ENCODE results near the gene DNAH12.

DNA sequence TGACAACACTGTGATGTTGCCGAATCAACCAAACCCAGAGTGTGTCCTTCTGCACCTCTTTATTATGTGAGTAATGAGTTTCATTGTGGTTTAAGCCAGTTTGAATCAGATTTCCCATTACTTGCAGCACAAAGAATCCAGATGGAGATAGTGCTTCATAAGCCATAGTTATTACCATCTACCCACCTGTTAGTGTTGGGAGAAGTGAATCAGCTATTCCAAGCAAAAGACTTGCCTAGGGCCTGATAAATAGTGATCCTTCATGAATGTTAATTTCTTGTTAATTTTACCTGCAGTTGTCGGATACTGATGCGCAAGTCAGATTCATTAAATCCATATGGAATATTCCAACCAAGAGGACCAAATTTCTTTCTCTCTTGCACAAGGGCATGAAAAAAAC lies 229.9 kb downstream of the DNAH12 start:
- TF ChIP-seq, protein P1, sequence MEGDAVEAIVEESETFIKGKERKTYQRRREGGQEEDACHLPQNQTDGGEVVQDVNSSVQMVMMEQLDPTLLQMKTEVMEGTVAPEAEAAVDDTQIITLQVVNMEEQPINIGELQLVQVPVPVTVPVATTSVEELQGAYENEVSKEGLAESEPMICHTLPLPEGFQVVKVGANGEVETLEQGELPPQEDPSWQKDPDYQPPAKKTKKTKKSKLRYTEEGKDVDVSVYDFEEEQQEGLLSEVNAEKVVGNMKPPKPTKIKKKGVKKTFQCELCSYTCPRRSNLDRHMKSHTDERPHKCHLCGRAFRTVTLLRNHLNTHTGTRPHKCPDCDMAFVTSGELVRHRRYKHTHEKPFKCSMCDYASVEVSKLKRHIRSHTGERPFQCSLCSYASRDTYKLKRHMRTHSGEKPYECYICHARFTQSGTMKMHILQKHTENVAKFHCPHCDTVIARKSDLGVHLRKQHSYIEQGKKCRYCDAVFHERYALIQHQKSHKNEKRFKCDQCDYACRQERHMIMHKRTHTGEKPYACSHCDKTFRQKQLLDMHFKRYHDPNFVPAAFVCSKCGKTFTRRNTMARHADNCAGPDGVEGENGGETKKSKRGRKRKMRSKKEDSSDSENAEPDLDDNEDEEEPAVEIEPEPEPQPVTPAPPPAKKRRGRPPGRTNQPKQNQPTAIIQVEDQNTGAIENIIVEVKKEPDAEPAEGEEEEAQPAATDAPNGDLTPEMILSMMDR (IDR thresholded peaks at IDR 0.05) = no peak
- no peak for TF ChIP-seq EP300 (IDR thresholded peaks at IDR 0.05)
